ENCODE results near the gene IGSF1. TPM values are rescaled to one million over a fixed set of nuclear protein-coding genes. Genes with fewer than 3 reads are reported as not detected.
"Not testable (repeated sequence)": the region's sequence is repeated elsewhere in the genome, so short reads cannot be mapped to it uniquely, and the experiment has no call there.

The IGSF1 gene
- total RNA-seq, 2 donors from 2014 or later = not detected

DNA sequence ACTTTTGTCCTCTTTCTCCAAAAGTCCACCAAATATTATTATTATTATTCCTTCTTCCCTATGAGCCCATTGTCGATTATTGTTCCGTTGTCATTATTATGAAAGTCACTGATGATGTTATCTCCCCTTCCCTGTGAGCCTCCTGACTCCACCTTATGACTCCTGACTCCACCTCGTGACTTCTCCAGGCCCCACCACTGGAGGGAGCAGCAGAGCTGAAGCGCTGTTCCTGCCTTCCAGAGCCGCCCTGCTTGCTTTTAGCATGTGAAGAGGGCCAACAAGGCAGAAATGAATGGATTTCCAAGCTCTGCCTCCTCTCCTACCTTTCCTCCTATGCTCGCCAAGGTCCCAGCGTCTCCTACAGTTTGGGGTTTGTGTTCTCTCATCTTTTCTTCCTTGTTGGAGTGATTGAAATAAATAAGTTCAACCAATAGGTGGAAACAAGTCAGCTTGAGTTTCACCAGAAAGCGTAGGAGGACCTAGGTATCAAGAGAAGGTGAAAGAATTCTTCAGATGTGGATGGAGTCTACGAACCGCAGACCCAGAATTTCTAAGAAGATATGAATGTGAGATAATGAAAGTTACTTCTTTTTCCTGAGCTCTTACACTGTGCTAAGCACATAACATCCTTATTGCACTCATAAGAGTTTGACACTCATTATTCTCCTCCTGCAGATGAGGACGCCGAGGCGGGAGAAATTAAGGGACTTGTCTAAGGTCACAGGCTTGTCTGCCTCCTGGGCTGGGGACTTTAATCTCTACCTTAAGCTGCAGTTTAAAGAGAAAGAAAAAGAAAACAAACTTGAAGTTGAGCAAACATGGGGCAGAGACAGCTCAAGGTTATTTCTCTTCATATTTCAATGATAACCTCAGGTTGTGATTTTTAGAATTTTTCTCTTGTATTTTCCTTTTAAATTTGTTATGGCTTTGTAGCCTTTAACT lies 26.1 kb downstream of the IGSF1 start:
- Mint-ChIP-seq H3K4me1 (no peaks in the 10 kb centered on the region), H3K36me3 (ENCODE audit: low read depth) (no peaks in the 10 kb centered on the region), H3K4me3 (no peak overlapping the region), H3K27ac (peak overlapping the region; percentile 3), H3K27me3 (no peaks in the 10 kb centered on the region)
- ATAC-seq (no peak), DNase-seq (no peak)
- no peaks in the 10 kb centered on the region for H3K9me3 ChIP-seq (ENCODE audit: control insufficient read depth, low read length, poor library complexity, severe bottlenecking)

GRCh38 chrX:131262200-131262599 lies 26.9 kb downstream of the IGSF1 start:
- Mint-ChIP-seq H3K36me3 (ENCODE audit: low read depth) (no peaks in the 10 kb centered on the region), H3K27ac (no peak overlapping the region), H3K4me3 (no peak overlapping the region), H3K4me1 (no peaks in the 10 kb centered on the region), H3K27me3 (no peaks in the 10 kb centered on the region)
- no peaks in the 10 kb centered on the region for H3K9me3 ChIP-seq (ENCODE audit: control insufficient read depth, low read length, poor library complexity, severe bottlenecking)
- no peak for ATAC-seq
- no peak for DNase-seq

DNA sequence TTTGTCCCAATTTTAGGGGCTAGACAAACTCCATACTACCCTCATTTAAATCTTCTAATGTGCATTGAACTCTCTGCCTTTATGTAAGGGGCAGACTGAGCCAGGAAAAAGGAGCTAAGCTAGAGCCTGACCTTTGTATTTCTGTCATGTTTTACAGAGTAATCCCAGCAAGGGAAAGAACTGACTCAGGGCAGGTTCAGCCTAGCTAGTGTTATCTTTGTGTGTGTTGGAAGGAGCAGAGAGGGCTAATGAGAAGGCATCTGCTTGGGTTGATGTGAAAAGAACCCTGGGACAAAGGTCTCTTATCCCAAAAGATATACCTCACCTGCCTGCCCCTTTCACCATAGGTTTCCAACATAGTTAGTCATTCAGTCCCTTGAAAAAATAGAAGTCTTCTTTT lies 31.7 kb downstream of the IGSF1 start:
- no peaks in the 10 kb centered on the region for H3K4me1 Mint-ChIP-seq

GRCh38 chrX:131250984-131251738 lies 37.9 kb downstream of the IGSF1 start:
- not testable (repeated sequence) for H3K27me3 Mint-ChIP-seq; DNase-seq; ATAC-seq; H3K27ac Mint-ChIP-seq; H3K36me3 Mint-ChIP-seq (ENCODE audit: low read depth); H3K9me3 ChIP-seq (ENCODE audit: control insufficient read depth, low read length, poor library complexity, severe bottlenecking); H3K4me3 Mint-ChIP-seq; H3K4me1 Mint-ChIP-seq

More for the DNA sequence above, 31.7 kb downstream of the IGSF1 start:
- Mint-ChIP-seq H3K27ac (no peak overlapping the region), H3K27me3 (no peaks in the 10 kb centered on the region), H3K4me3 (no peak overlapping the region), H3K36me3 (ENCODE audit: low read depth) (no peaks in the 10 kb centered on the region)
- DNase-seq (no peak), ATAC-seq (no peak)
- H3K9me3 ChIP-seq (ENCODE audit: control insufficient read depth, low read length, poor library complexity, severe bottlenecking) = no peaks in the 10 kb centered on the region

DNA sequence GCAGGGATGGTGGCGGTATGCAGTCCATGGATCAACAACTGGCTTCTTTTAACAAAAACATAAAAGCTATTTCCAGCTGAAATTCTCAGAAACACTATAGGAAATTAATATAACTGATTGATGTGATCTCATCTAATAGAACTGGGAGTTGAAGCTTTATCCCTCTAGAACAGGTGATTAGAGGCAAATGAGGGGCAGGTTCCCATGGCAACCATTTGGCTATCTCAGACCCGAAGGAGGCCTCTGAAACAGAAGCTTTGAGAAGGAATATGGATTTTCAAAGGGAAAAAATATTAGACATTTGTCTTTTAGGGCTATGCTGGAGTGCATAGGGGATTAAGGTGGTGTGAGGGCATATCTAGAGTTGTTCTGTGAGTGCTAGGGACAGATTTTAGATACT lies 50.0 kb downstream of the IGSF1 start:
- Mint-ChIP-seq H3K27me3 (no peaks in the 10 kb centered on the region), H3K4me1 (no peaks in the 10 kb centered on the region), H3K36me3 (ENCODE audit: low read depth) (no peaks in the 10 kb centered on the region), H3K4me3 (no peak overlapping the region), H3K27ac (no peak overlapping the region)
- no peaks in the 10 kb centered on the region for H3K9me3 ChIP-seq (ENCODE audit: control insufficient read depth, low read length, poor library complexity, severe bottlenecking)
- no peak for ATAC-seq
- DNase-seq = no peak

GRCh38 chrX:131237363-131237762 lies 51.7 kb downstream of the IGSF1 start:
- H3K36me3 Mint-ChIP-seq (ENCODE audit: low read depth) = no peaks in the 10 kb centered on the region
- DNase-seq (no peak), ATAC-seq (no peak)
- H3K9me3 ChIP-seq (ENCODE audit: control insufficient read depth, low read length, poor library complexity, severe bottlenecking) = no peaks in the 10 kb centered on the region
- H3K27ac Mint-ChIP-seq = no peak overlapping the region
- H3K4me1 Mint-ChIP-seq = no peaks in the 10 kb centered on the region
- H3K27me3 Mint-ChIP-seq = no peaks in the 10 kb centered on the region
- H3K4me3 Mint-ChIP-seq = no peak overlapping the region

DNA sequence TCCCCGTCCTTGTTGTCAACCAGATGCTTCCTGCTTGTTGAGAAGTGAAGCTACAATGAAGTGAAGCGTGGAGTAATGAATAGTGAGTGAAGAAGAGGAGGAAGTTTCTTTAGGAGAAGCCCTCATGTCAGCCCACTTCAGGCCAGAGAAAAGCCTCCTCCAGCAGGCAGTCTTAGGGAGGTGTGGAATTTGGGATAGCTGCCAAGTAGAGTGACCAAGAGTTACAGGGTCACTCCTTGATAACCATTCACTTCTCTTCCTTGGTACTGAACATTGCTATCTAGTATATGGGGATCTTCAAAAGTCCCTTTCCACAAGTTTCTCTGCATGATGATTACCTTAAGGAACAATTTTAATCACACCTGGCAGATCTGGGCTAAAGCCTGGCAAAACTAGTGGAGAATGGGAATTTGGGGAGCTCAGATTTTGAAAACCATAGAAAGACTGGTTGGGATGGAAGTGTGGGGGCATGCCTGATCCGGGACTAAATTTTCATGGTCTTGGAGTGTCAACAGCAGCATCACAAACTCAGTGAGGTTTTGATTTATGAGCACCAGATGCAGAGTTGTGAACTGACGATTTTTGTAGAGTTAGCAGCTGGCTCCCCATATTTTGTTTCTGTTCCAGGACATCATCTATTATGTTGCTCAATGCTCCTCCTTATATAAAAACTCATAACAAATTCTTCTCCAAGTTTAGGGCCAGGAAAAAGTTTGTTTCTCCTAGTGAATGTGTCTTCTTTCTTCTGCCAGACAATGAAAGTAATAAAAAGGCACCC lies 53.1 kb downstream of the IGSF1 start:
- Mint-ChIP-seq H3K4me3 (no peak overlapping the region), H3K36me3 (ENCODE audit: low read depth) (no peaks in the 10 kb centered on the region), H3K4me1 (no peaks in the 10 kb centered on the region), H3K27me3 (no peaks in the 10 kb centered on the region), H3K27ac (no peak overlapping the region)
- no peaks in the 10 kb centered on the region for H3K9me3 ChIP-seq (ENCODE audit: control insufficient read depth, low read length, poor library complexity, severe bottlenecking)
- no peak for ATAC-seq
- no peak for DNase-seq

- Mint-ChIP-seq H3K4me3 (no peak overlapping the region), H3K27ac (no peak overlapping the region), H3K36me3 (ENCODE audit: low read depth) (no peaks in the 10 kb centered on the region), H3K4me1 (no peaks in the 10 kb centered on the region), H3K27me3 (peaks cover 5% of the 10 kb centered on the region)
- no peaks in the 10 kb centered on the region for H3K9me3 ChIP-seq (ENCODE audit: control insufficient read depth, low read length, poor library complexity, severe bottlenecking)
- no peak for DNase-seq
- ATAC-seq = no peak
Observed at GRCh38 chrX:131227608-131228007, 61.5 kb downstream of the IGSF1 start.

GRCh38 chrX:131226591-131226990 lies 62.5 kb downstream of the IGSF1 start:
- Mint-ChIP-seq H3K4me3 (no peak overlapping the region), H3K27ac (no peak overlapping the region), H3K27me3 (peaks cover 5% of the 10 kb centered on the region), H3K4me1 (no peaks in the 10 kb centered on the region), H3K36me3 (ENCODE audit: low read depth) (no peaks in the 10 kb centered on the region)
- no peaks in the 10 kb centered on the region for H3K9me3 ChIP-seq (ENCODE audit: control insufficient read depth, low read length, poor library complexity, severe bottlenecking)
- ATAC-seq (no peak), DNase-seq (no peak)

DNA sequence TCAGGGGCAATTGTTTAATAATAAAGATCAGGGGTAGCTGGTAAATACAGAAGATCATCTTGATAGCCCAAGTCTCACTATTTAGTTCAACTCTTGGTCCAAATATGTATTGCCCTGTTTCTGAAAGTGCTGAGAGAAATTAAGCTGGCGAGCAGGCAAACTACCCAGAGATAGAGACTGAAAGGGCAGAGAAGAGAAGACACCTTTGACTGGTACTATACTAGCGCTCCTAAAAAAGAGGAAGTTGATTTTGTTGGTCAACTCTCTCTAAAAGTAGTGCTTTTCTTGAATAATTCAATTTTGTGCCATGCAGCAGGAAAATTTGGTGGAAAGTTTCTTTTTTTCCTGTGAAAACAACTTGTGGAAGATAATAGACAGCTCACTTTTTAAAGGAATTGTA lies 64.0 kb downstream of the IGSF1 start:
- no peak for ATAC-seq
- Mint-ChIP-seq H3K36me3 (ENCODE audit: low read depth) (no peaks in the 10 kb centered on the region), H3K4me3 (no peak overlapping the region)

More for the DNA sequence above, 64.0 kb downstream of the IGSF1 start:
- Mint-ChIP-seq H3K27ac (no peak overlapping the region), H3K4me1 (no peaks in the 10 kb centered on the region), H3K27me3 (peaks cover 5% of the 10 kb centered on the region)
- DNase-seq = no peak
- H3K9me3 ChIP-seq (ENCODE audit: control insufficient read depth, low read length, poor library complexity, severe bottlenecking) = no peaks in the 10 kb centered on the region

Other genes starting within 250 kb of the IGSF1 start
- not detected for gene ARHGAP36, start 231.0 kb downstream of the IGSF1 start, total RNA-seq

All from T-helper 17 cell (primary cell).